ENCODE measurements around the gene PALLD. TPM values are rescaled to one million over a fixed set of nuclear protein-coding genes. Genes with fewer than 3 reads are reported as not detected.
"Not testable (repeated sequence)": the region's sequence is repeated elsewhere in the genome, so short reads cannot be mapped to it uniquely, and the experiment has no call there.

The PALLD gene
- total RNA-seq, 1 donor from 2014 or later = 1.5 TPM

DNA sequence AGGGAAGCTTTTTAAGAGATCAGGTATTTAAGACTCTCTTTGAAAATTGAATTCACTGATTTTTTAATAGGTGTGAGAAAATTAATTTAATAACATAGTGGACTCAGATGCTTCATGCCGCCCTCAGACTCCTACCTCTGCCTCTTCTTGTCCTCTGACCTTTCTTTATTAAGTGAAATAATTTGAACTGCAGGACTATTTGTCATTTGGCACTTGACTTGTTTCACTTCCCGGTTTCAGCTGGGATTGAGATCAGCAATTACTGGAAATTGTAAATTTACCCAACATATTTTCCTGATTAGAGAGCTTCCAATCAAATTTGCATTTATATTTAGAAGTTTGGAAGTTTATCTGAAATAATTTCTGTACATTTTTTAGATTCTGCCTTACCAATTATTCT lies 396.4 kb downstream of the PALLD start:
- DNase-seq (ENCODE audit: low read depth, low spot score) = no peak

DNA sequence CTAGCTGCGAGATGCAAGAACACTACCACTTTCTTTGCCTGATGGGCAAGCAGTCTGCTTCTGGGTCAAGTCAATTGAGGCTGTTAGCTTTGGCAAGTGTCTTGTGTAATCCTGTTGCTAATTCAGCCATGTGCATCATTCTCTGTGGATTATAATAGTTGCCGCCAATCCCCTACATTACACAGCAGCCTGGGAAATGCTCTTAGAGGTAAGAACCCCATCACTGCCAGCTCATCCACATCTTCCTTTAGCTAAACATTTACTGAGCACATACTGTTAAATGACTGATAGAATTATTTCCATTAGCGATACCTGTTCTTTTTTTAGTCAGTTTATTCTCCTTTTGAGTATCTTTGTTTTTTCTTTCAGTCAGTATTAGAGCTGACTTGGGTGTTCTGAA lies 397.0 kb downstream of the PALLD start:
- no peak for DNase-seq (ENCODE audit: low read depth, low spot score)

DNA sequence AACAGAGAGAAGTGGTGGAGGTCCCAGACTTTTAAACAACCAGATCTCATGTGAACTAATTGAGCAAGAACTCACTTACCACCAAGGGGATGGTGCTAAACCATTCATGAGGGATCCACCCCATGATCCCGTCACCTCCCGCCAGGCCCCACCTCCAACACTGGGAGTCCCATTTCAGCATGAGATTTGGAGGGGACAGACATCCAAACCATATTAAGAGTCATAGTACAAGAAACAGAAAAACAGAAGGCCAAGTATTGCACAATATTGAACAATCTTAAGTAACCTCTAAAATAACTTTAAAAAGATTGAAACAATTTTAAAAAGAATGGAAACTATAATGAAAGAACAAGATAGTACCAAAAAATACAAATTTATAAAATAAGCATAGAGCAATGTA lies 403.2 kb downstream of the PALLD start:
- DNase-seq (ENCODE audit: low read depth, low spot score) = no peak

DNA sequence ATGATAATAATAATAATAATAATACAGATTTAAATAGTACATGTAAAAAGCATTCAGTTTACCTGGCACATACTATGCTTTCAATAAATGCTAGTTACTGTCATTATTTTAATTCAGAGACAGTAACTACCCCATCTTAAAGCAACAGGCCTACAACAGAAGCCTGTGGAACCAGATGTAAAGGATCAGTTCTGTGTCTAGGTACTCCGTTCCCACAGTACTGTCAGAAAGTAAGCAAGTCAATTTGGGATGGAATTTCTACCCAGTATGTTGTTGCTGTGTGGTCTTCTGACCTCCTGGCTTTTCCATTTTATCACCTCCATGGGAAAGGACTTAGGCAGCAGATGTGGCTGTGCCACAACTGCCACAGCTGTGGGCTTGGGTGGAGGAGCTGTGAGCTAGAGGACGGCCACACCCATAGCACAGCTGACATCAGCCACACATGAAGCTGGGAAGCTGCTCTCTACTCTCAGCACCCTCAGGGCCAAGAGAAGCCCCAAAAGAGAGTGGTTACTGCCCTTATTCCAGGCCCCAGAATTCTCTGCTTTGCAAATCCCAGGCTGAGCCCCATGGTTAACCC lies 410.4 kb downstream of the PALLD start:
- DNase-seq (ENCODE audit: low read depth, low spot score) = no peak

DNA sequence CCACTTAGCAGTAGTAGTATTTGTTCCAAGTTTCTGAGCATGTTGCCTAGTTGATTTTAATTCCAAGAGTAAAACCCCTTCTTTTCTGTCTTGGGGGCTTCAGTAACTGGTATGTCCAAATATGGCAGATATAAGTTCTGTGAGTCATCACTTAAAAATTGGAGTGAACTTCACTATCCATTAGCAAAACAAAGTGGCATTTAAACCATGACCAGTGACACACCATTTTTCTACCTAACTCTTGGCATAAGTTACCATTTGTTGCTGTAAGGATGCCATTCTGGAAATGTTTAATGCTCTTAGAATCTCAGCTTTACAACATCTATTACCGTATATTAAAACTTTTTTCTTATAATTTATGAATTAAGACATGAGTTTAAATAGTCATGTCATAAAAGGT lies 411.2 kb downstream of the PALLD start:
- no peak for DNase-seq (ENCODE audit: low read depth, low spot score)

DNA sequence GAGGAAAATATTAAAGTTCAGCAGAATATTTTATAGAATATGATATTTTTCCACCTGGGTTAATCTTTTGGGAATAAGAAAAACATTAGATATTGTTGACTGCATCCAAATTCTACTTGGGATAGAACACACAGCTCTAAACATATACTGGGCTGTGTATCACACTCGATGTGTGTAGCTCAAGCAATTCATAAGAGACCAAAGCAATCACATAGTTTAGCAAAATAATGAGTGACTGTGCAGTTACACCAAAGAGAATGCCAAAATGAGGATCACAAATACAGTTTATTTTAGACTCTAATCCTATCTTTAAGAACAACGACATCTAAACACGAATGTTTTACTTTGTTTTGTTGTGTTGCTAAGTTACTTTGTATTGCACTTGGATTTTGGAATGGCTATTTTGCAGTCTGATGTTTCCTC lies 412.0 kb downstream of the PALLD start:
- DNase-seq (ENCODE audit: low read depth, low spot score) = no peak

DNA sequence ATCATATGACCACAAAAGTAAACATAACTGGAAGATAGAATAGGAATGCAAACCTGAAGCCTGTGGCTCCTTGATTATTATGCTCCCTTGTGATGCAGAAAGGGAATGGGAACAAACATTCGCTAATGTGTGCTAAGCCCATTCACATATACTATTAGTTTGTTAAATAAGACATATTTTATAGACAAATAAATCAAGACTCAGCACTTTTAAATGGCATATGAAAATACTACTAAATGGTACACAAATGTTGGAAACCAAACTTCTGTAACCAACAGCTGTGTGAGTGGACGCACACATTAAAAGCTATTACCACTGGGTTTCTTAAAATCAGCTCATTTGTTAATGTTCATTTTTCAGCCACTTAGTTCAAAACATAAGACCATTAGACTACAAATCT lies 417.2 kb downstream of the PALLD start:
- DNase-seq (ENCODE audit: low read depth, low spot score) = no peak

DNA sequence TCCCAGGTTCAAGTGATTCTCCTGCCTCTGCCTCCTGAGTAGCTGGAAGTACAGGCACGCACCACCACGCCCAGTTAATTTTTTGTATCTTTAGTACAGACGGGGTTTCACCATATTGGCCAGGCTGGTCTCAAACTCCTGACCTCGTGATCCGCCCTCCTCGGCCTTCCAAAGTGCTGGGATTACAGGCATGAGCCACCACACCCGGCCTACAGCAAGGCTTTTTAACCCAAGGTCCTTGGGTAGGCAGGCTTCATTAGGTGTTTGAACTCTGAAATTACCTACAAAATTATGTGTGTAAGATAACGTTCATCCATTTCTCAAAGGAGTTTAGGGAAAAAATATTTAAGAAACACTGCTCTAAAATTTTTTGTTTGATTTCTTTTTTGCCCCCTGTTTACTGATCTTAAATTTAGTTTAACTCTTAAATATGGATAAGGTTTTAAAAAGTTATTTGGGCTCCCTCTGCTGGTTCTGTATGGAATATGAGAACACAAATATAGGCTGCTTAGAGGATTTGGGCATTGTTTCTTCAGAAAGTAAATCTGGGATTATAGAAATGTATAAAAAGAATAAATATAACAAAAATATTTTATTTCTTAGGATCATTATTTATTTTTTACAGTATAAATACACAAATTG lies 420.4 kb downstream of the PALLD start:
- DNase-seq (ENCODE audit: low read depth, low spot score) = no peak

DNA sequence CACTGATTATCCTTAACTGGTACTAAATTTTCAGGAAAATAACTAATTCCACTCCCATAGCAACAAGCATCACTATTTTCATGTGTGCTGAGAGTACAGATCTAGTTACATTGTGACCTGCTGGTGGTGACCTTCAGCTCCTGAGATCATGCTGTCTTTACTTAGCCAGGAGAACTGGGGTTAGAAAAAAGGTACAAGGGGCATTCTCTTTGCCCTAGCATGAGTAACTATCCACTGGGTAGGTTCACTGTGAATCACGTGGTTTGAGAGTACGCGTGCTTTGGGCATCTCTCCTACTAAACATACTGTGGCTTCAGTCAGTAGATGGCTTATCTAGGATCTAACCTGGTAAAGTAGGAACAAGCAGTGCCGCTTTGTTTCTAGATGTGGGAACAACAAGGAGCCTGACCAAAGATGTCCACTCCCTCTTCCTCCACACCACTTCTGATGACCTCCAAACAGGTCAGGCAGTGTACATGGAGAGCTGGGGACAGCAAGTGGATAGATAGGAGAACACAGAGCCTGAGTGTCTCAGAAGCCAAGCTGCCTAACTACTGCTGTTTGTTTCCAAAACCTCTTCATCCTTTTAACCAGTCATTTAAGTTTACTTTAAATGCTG lies 423.0 kb downstream of the PALLD start:
- no peak for DNase-seq (ENCODE audit: low read depth, low spot score)

DNA sequence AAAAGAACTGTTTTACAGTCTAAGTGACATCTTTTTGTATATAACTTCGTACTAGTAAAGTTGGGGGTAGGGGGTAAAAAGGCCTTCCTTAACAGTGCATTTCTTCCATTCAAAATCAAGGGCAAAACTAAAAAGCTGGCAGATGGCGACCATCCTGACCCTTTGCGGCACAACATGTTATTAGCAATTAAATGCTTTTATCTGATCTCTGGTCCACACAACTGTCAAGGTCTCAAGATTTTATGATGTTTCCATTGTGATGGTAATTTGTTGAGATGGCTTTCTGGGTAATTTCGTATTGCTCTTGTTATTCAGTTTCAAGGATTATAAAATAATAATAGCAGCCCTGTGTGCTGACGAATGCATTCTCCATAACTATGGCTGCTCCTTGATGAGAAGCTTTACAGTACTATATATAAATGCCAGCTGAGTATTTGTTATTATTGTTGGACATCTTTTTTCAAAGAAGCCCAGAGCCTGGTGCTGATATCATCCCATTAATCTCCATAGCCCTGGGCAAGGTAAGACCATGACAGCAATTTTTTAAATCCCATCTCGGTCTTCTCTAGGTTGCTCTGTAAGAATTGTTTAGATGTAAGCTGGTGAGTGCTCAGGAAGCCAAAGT lies 423.7 kb downstream of the PALLD start:
- no peak for DNase-seq (ENCODE audit: low read depth, low spot score)

DNA sequence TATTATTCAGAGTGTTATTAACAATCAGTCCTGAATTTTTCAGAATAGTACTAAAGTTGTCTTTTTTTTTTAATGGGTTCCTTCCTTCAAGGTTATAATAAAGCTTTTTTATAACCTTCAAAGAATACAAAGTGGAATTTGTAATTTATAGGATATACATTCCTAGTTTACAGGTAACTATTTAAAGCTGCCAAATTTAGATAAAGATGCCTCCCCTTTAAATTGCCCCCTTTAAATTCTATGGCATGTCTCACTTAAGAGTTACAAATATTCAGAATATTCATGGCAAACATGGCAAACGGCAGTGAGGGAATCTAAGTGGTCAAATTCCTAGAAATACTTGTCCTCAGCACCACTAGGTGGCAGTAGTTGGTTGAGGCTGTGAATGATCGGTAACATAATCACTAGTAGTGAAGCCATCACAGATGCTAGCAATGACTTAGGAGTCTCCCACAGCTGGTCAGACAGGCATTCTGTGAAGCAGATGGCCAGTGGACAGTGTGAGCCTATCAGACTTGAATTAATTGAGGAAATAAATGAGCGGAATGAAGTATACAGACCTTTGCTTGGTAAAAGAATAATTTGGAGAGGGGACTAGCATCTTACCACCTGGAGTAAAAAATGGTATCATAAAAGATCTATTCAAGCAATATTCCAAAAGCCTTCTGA lies 426.8 kb downstream of the PALLD start:
- peak; percentile 46 for DNase-seq (ENCODE audit: low read depth, low spot score)

DNA sequence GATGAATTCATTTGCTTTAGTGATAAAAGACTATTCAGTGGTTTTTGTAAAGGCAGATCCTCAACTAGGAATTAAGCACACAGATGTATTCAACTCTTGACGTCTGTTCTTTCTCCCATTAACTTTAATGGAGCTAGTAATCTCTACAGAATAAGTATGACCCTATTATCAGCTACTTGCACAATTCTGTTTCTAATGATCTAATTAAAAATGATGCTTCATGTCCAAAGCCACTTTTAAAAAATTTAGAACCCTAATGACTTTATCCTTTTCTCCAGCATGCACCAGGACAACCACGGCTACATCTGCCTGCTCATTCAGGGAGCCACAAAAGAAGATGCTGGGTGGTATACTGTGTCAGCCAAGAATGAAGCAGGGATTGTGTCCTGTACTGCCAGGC lies 427.8 kb downstream of the PALLD start:
- no peak for DNase-seq (ENCODE audit: low read depth, low spot score)

DNA sequence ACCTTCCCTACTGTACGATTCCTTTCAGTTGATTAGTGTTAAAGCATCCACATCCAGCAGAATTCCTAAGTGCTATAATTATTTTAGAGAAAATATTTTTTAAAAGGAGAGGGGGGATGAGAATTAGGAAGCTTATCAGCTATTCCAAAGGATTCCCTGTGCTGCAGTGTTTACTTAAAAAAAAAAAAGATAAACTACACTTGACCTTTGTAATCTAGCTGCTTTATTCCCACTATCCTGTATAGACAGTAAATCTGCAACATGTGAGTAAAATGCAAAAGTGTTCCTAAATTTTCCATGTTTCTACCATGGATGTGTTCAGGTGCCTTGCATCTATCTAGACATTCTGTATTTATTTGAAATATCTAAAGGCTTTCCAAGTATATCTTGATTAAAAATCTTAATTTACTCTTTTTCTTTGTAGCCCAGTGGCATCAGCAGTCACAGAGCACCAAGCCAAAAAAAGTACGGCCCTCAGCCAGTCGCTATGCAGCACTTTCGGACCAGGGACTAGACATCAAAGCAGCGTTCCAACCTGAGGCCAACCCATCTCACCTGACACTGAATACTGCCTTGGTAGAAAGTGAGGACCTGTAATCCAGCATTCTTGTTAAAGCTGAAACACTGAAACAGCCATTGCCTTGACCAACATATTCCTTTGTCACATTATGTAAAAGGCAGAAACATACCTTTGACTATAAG lies 429.1 kb downstream of the PALLD start:
- DNase-seq (ENCODE audit: low read depth, low spot score) = no peak

DNA sequence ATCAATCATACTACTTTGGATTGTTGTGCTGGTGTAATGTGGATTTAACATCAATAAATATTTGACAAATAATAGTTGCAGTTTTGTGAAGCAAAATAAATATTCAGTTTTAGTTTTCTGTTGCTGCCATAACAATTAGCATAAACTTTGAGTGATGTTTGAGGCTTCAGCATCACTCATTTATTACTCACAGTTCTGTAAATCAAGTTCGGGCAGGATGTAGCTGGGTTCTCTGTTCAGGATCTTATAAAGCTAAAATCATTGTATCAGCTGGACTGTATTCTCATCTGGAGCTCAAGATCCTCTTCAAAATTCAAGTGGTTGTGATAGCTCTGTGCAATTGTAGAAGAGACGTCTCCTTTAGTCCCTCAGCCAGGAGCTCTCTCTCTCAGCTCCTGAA lies 431.5 kb downstream of the PALLD start:
- no peak for DNase-seq (ENCODE audit: low read depth, low spot score)

DNA sequence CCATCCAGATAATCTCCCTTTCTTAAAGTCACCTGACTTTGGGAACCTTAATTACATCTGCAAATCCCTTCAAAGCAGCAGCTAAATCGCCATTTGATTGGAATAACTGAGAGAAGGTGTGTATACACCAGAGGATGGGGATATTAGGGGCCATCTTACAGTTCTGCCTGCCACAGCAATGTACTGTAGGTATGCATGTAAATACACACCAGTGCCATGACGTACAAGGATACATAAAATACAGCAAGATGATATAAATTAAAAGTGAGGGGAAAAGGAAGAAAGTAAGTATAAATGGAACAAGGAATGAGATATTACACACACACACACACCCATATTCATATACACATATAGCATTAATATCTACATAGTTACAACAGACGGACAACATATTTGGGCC lies 432.0 kb downstream of the PALLD start:
- DNase-seq (ENCODE audit: low read depth, low spot score) = no peak

DNA sequence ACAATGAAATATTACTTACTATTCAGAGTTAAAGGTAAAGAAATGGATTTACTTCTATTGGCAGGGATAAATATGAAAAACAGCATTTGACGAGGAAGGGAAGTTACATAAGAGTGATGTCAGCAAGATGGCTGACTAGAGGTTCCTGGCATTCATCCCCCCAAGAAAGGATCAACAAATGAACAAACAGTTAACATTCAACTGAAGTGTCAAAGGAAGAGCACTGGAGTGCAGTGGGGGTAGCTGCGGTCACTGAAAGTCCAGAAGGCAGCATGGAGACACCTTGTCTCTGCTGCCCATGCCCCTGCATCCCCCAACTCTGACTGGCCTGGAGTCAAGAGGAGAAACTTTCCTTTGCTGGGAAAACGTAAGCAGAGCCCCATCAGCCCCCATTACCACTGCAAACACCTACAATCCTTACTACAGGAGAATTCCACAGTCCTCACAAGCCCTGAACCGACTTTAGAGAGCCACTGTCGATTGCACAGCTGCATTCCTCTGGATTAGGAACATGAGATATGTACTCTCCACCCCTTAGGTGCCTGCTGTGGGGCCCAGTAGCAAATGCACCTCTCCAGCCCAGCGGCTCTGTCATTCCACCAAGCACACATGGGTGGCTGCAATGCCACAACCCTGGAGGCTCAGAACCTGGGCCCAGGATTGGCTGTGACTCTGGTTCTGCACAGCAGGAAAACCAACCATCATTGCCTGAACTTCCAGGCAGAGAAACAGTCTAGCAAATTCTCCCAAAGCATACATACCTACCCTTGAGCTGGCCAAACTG lies 433.8 kb downstream of the PALLD start:
- DNase-seq (ENCODE audit: low read depth, low spot score) = no peak

DNA sequence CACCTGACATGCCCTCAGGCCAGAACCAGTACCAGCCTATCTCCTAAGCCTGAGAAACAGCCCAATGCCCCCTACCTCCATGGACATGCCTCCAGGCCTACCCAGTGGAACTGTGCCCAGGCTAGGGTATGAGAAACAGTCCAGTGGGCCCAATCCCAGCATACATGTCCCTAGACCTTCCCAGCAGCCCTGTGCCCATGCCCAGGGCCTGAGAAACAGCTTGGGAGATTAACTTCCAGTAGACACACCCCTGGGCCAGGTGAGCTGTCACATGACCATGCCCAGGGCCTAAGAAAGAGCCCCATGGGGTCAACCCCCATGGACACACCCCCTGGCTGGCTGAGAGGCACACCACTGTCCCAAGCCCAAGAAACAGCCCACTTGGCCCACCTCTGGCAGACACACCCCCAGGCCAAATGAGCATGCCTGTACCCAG lies 434.4 kb downstream of the PALLD start:
- DNase-seq (ENCODE audit: low read depth, low spot score) = no peak

DNA sequence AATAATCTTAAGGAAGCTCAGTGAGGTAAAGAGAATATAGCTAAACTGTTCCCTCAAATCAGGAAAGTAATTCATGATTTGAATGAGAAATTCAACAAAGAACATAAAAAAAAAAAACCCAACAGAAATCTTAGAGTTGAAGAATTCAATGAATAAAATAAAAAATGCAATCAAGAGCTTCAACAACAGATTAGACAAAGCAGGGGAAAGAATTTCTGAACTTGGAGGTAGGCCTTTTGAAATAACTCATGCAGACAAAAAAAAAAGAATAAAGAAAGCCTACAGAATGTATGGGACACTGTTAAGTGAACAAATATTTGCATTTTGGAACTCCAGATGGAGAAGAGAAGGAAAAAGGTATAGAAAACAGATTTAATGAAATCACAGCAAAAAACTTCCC lies 435.3 kb downstream of the PALLD start:
- DNase-seq (ENCODE audit: low read depth, low spot score) = no peak

DNA sequence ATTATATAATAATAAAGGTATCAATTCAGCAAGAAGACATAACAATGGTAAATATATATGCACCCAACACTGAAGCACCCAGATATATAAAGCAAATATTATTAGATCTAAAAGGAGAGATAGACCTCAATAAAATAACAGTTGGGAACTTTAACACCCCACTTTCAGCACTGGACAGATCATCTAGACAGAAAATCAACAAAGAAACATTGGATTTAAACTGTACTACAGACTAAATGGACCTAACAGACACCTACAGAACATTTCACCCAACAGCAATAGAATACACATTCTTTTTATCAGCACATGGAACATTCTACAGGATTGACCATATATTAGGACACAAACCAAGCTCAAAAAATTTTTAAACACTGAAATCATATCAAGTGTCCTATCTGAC lies 436.6 kb downstream of the PALLD start:
- DNase-seq (ENCODE audit: low read depth, low spot score) = no peak

DNA sequence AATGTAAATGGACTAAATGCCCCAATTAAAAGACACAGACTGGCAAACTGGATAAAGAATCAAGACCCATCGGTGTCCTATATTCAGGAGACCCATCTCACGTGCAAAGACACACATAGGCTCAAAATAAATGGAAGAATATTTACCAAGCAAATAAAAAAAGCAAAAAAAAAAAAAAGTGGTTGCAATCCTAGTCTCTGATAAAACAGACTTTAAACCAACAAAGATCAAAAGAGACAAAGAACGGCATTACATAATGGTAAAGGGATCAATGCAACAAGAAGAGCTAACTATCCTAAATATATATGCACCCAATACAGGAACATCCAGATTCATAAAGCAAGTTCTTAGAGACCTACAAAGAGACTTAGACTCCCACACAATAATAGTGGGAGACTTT lies 440.6 kb downstream of the PALLD start:
- not testable (repeated sequence) for DNase-seq (ENCODE audit: low read depth, low spot score)

DNA sequence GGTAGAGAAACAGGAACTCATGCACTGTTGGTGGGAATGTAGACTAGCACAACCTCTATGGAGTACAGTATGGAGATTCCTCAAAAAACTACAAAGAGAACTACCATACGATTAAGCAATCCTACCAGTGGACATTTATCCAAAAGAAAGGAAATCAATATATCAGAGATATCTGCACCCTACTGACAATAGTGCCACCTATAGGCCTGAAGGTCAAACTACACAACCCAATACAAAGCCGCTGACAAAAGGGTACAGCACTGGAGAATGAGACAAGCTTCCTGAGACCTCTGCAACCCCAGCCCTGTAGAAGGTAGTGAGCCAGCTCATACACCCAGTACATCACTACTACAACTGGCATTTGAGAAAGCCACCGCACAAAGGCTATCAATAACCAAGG lies 446.1 kb downstream of the PALLD start:
- no peak for DNase-seq (ENCODE audit: low read depth, low spot score)

Data from pulmonary artery endothelial cell (primary cell).